SK-N-SH treated with all-trans-retinoic acid at 6 μM for 48 hours (cell line): Measurements from ENCODE around the gene PLA2G4F.

ENCODE experiments used
- ATAC-seq: fragments of 200-7000 bp; cut with Tn5 transposase; 3 replicates; pipeline ENCODE4 v1.9.1; 2020; ENCODE audit warnings: mild to moderate bottlenecking, moderate library complexity
- ARNTL ChIP-seq: fragments of 450-650 bp; formaldehyde crosslinking; IDR thresholded peaks from 2 replicates; pipeline ENCODE4 v1.5.0; 2020; ENCODE audit warnings: low read depth, mild to moderate bottlenecking, moderate library complexity, borderline replicate concordance
- CSRNP3 ChIP-seq: fragments of 250-450 bp; sonication (Bioruptor Pico); IDR thresholded peaks from 2 replicates; pipeline ENCODE4 v1.5.1; 2021; ENCODE audit warnings: mild to moderate bottlenecking, moderate library complexity
- GLIS3 ChIP-seq: fragments of 250-450 bp; sonication (Bioruptor Pico); IDR thresholded peaks from 2 replicates; pipeline ENCODE4 v1.5.0; 2020; ENCODE audit warnings: mild to moderate bottlenecking, moderate library complexity
- ISL1 ChIP-seq: fragments of 250-450 bp; sonication (Bioruptor Pico); IDR thresholded peaks from 2 replicates; pipeline ENCODE4 v2.1.2; 2022; ENCODE audit warnings: mild to moderate bottlenecking, moderate library complexity
- OSR1 ChIP-seq: fragments of 250-450 bp; sonication (Bioruptor Pico); IDR thresholded peaks from 2 replicates; pipeline ENCODE4 v1.8.0; 2022; ENCODE audit warnings: moderate library complexity, mild to moderate bottlenecking, inconsistent platforms
- SNAI2 ChIP-seq: fragments of 250-450 bp; sonication (Bioruptor Pico); IDR thresholded peaks from 2 replicates; pipeline ENCODE4 v1.5.0; 2020; ENCODE audit warnings: mild to moderate bottlenecking, moderate library complexity
- TCF4 ChIP-seq: fragments of 250-450 bp; sonication (Bioruptor Pico); IDR thresholded peaks from 2 replicates; pipeline ENCODE4 v1.8.0; 2021; ENCODE audit warnings: mild to moderate bottlenecking, moderate library complexity, borderline replicate concordance
- TSHZ2 ChIP-seq: fragments of 250-450 bp; sonication (Bioruptor Pico); IDR thresholded peaks from 2 replicates; pipeline ENCODE4 v1.5.0; 2020; ENCODE audit warnings: mild to moderate bottlenecking, moderate library complexity
- ZNF70 ChIP-seq: fragments of 450-650 bp; formaldehyde crosslinking; IDR thresholded peaks from 2 replicates; pipeline ENCODE4 v1.5.0; 2020; ENCODE audit warnings: mild to moderate bottlenecking, moderate library complexity
- ZNF8 ChIP-seq: fragments of 450-650 bp; formaldehyde crosslinking; IDR thresholded peaks from 2 replicates; pipeline ENCODE4 v1.5.0; 2020; ENCODE audit warnings: mild to moderate bottlenecking, moderate library complexity
- TF ChIP-seq, protein P1 (sequence below): fragments of 250-450 bp; sonication (Bioruptor Pico); IDR thresholded peaks from 2 replicates; pipeline ENCODE4 v1.8.0; 2020; ENCODE audit warnings: mild to moderate bottlenecking, moderate library complexity, borderline replicate concordance
- TF ChIP-seq, protein P2 (sequence below): fragments of 250-450 bp; sonication (Bioruptor Pico); IDR thresholded peaks from 2 replicates; pipeline ENCODE4 v1.5.1; 2020; ENCODE audit warnings: low read depth, mild to moderate bottlenecking, moderate library complexity
- TF ChIP-seq, protein P3 (sequence below): fragments of 250-450 bp; sonication (Bioruptor Pico); IDR thresholded peaks from 2 replicates; pipeline ENCODE4 v1.8.0; 2021; ENCODE audit warnings: low read depth, mild to moderate bottlenecking, moderate library complexity, borderline replicate concordance

Gene PLA2G4F

GRCh38 chr15:42108189-42108588 is 48.2 kb downstream of the PLA2G4F start (continued):
- TF ChIP-seq CSRNP3 (no peak), SNAI2 (CRISPR knock-in tag) (no peak), ISL1 (no peak), ZNF8 (CRISPR knock-in tag) (no peak)

DNA sequence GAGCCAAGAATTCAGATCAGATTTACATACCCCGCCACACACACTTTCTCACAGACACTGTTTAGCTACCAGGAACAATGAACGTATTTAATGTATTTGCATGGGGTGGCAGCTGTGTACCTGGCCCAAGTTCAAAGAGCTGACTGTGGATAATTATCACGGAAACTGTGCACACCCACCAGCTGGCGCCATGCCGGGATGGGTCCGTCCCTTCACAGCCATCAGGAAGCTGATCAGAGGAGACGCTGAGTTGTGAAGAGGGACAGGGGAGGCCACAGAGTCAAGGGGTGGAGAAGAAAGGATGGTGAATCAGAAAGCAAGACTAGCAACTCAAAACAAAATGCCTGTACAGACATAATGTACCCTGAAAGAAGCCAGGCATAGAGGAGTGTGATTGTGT is 49.0 kb downstream of the PLA2G4F start:
- TF ChIP-seq, protein P1, sequence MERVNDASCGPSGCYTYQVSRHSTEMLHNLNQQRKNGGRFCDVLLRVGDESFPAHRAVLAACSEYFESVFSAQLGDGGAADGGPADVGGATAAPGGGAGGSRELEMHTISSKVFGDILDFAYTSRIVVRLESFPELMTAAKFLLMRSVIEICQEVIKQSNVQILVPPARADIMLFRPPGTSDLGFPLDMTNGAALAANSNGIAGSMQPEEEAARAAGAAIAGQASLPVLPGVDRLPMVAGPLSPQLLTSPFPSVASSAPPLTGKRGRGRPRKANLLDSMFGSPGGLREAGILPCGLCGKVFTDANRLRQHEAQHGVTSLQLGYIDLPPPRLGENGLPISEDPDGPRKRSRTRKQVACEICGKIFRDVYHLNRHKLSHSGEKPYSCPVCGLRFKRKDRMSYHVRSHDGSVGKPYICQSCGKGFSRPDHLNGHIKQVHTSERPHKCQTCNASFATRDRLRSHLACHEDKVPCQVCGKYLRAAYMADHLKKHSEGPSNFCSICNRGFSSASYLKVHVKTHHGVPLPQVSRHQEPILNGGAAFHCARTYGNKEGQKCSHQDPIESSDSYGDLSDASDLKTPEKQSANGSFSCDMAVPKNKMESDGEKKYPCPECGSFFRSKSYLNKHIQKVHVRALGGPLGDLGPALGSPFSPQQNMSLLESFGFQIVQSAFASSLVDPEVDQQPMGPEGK (CRISPR knock-in tag) = no peak
- no peak for TF ChIP-seq SNAI2 (CRISPR knock-in tag)
- no peak for ATAC-seq

DNA sequence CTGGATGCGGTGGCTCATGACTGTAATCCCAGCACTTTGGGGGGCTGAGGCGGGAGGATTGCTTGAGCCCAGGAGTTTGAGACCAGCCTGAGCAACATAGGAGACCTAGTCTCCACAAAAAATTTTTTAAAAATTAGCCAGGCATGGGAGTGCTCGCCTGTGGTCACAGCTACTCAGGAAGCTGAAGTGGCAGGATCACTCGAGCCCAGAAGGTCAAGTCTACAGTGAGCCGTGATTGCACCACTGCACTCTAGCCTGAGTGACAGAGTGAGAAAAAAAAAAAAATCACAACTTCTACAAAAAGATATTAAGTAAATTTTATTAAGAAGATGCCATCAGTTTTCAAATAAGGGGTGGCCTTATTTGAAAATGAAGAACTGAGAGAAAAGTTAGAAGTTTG is 50.1 kb downstream of the PLA2G4F start:
- TF ChIP-seq, protein P2, sequence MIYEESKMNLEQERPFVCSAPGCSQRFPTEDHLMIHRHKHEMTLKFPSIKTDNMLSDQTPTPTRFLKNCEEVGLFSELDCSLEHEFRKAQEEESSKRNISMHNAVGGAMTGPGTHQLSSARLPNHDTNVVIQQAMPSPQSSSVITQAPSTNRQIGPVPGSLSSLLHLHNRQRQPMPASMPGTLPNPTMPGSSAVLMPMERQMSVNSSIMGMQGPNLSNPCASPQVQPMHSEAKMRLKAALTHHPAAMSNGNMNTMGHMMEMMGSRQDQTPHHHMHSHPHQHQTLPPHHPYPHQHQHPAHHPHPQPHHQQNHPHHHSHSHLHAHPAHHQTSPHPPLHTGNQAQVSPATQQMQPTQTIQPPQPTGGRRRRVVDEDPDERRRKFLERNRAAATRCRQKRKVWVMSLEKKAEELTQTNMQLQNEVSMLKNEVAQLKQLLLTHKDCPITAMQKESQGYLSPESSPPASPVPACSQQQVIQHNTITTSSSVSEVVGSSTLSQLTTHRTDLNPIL (CRISPR knock-in tag) = no peak
- TF ChIP-seq, protein P1 (CRISPR knock-in tag) = no peak
- TF ChIP-seq TSHZ2 (CRISPR knock-in tag) = no peak
- TF ChIP-seq, protein P3, sequence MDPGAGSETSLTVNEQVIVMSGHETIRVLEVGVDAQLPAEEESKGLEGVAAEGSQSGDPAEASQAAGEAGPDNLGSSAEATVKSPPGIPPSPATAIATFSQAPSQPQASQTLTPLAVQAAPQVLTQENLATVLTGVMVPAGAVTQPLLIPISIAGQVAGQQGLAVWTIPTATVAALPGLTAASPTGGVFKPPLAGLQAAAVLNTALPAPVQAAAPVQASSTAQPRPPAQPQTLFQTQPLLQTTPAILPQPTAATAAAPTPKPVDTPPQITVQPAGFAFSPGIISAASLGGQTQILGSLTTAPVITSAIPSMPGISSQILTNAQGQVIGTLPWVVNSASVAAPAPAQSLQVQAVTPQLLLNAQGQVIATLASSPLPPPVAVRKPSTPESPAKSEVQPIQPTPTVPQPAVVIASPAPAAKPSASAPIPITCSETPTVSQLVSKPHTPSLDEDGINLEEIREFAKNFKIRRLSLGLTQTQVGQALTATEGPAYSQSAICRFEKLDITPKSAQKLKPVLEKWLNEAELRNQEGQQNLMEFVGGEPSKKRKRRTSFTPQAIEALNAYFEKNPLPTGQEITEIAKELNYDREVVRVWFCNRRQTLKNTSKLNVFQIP (CRISPR knock-in tag) = no peak
- no peak for TF ChIP-seq TCF4 (CRISPR knock-in tag)
- TF ChIP-seq OSR1 = no peak
- TF ChIP-seq ARNTL = no peak
- TF ChIP-seq GLIS3 = no peak
- TF ChIP-seq ZNF8 (CRISPR knock-in tag) = no peak
- TF ChIP-seq ZNF70 (CRISPR knock-in tag) = no peak
- TF ChIP-seq CSRNP3 = no peak
- ATAC-seq = no peak
